ENCODE data around the gene ZNF692. TPM values are rescaled to one million over a fixed set of nuclear protein-coding genes. Genes with fewer than 3 reads are reported as not detected.

ZNF692 gene
- total and polyA plus RNA-seq, 2 of the 13 experiments (the other 11 are each of a cell fraction or from before 2014, with no cell fraction given) = 27.3 to 45.8 TPM

DNA sequence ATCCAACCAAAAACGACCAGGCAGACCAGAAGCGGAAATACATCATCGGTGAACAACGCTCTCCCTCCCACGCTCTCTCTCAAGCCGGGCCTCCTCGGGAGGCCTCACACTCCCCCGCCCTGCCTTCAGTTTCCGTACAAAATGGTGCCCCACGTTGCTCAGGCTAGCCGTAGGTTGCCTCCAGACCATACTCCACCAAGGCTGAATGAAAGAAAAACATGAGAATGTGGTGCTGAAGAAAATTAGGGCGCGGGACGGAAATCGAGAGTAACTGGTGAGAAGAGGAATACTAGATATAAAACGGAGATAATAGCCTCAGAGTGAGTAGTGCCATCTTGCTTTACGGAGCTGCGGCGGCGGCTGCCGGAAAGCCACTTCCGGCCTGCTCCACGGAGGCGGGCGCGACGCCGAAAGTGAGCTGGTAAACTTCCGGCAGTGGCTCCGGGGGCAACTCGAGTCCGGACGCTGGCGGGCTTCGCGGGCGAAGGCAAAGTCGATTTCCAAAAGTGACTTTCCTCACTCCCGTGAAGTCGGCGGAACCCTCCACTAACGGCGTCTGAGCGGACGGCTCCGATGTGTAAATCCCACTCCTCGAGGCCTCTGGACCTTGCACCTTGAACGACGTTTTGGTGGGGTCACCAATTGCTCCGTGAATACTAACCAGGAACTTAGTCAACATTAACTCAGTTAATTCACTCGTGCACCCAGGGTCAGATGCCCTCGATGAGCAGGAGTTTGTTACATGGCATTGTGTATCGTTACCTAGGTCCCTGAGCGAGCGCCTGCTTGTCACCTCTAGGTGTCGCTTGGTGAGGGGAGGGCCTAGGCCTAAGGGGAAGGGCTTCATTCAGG, 32.8 kb downstream of the ZNF692 start, which contains the start of gene SH3BP5L (continued):
- TF ChIP-seq, protein P1, sequence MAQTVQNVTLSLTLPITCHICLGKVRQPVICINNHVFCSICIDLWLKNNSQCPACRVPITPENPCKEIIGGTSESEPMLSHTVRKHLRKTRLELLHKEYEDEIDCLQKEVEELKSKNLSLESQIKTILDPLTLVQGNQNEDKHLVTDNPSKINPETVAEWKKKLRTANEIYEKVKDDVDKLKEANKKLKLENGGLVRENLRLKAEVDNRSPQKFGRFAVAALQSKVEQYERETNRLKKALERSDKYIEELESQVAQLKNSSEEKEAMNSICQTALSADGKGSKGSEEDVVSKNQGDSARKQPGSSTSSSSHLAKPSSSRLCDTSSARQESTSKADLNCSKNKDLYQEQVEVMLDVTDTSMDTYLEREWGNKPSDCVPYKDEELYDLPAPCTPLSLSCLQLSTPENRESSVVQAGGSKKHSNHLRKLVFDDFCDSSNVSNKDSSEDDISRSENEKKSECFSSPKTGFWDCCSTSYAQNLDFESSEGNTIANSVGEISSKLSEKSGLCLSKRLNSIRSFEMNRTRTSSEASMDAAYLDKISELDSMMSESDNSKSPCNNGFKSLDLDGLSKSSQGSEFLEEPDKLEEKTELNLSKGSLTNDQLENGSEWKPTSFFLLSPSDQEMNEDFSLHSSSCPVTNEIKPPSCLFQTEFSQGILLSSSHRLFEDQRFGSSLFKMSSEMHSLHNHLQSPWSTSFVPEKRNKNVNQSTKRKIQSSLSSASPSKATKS (CRISPR knock-in tag; IDR thresholded peaks at IDR 0.05) = peak; percentile 84
- TF ChIP-seq, protein P2, sequence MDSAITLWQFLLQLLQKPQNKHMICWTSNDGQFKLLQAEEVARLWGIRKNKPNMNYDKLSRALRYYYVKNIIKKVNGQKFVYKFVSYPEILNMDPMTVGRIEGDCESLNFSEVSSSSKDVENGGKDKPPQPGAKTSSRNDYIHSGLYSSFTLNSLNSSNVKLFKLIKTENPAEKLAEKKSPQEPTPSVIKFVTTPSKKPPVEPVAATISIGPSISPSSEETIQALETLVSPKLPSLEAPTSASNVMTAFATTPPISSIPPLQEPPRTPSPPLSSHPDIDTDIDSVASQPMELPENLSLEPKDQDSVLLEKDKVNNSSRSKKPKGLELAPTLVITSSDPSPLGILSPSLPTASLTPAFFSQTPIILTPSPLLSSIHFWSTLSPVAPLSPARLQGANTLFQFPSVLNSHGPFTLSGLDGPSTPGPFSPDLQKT (CRISPR knock-in tag; IDR thresholded peaks at IDR 0.05; ENCODE audit: borderline replicate concordance) = no peak
- TF ChIP-seq ZNF232 (CRISPR knock-in tag; IDR thresholded peaks at IDR 0.05; ENCODE audit: borderline replicate concordance) (peak; percentile 71; the same call in 1 of the 2 replicates), ZNF350 (CRISPR knock-in tag; IDR thresholded peaks at IDR 0.05; ENCODE audit: borderline replicate concordance, low read depth) (peak; percentile 92; the same call in 1 of the 2 replicates), ZNF441 (CRISPR knock-in tag; IDR thresholded peaks at IDR 0.05; ENCODE audit: borderline replicate concordance) (no peak; the same call in 1 of the 2 replicates), FOXO1 (CRISPR knock-in tag; IDR thresholded peaks at IDR 0.05) (no peak; the same call in none of the 2 replicates), ZBTB21 (CRISPR knock-in tag; IDR thresholded peaks at IDR 0.05) (peak; percentile 87; the same call in 1 of the 2 replicates), ZNF446 (CRISPR knock-in tag; IDR thresholded peaks at IDR 0.05) (no peak), ZNF781 (CRISPR knock-in tag; IDR thresholded peaks at IDR 0.05; ENCODE audit: borderline replicate concordance, not compliant biosample characterization) (peak; percentile 78), SIX1 (CRISPR knock-in tag; IDR thresholded peaks at IDR 0.05; ENCODE audit: borderline replicate concordance) (peak; percentile 58; the same call in 1 of the 2 replicates), HDAC1 (CRISPR knock-in tag; IDR thresholded peaks at IDR 0.05) (peak; percentile 73), MIER3 (CRISPR knock-in tag; IDR thresholded peaks at IDR 0.05; ENCODE audit: borderline replicate concordance) (no peak)
- TF ChIP-seq, protein P3, sequence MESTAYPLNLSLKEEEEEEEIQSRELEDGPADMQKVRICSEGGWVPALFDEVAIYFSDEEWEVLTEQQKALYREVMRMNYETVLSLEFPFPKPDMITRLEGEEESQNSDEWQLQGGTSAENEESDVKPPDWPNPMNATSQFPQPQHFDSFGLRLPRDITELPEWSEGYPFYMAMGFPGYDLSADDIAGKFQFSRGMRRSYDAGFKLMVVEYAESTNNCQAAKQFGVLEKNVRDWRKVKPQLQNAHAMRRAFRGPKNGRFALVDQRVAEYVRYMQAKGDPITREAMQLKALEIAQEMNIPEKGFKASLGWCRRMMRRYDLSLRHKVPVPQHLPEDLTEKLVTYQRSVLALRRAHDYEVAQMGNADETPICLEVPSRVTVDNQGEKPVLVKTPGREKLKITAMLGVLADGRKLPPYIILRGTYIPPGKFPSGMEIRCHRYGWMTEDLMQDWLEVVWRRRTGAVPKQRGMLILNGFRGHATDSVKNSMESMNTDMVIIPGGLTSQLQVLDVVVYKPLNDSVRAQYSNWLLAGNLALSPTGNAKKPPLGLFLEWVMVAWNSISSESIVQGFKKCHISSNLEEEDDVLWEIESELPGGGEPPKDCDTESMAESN (CRISPR knock-in tag; conservative IDR thresholded peaks at IDR 0.05) = peak; percentile 31; the same call in 1 of the 2 replicates
- TF ChIP-seq, protein P4, sequence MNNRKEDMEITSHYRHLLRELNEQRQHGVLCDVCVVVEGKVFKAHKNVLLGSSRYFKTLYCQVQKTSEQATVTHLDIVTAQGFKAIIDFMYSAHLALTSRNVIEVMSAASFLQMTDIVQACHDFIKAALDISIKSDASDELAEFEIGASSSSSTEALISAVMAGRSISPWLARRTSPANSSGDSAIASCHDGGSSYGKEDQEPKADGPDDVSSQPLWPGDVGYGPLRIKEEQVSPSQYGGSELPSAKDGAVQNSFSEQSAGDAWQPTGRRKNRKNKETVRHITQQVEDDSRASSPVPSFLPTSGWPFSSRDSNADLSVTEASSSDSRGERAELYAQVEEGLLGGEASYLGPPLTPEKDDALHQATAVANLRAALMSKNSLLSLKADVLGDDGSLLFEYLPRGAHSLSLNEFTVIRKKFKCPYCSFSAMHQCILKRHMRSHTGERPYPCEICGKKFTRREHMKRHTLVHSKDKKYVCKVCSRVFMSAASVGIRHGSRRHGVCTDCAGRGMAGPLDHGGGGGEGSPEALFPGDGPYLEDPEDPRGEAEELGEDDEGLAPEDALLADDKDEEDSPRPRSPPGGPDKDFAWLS (CRISPR knock-in tag; IDR thresholded peaks at IDR 0.05; ENCODE audit: borderline replicate concordance) = no peak
- TF ChIP-seq, protein P5, sequence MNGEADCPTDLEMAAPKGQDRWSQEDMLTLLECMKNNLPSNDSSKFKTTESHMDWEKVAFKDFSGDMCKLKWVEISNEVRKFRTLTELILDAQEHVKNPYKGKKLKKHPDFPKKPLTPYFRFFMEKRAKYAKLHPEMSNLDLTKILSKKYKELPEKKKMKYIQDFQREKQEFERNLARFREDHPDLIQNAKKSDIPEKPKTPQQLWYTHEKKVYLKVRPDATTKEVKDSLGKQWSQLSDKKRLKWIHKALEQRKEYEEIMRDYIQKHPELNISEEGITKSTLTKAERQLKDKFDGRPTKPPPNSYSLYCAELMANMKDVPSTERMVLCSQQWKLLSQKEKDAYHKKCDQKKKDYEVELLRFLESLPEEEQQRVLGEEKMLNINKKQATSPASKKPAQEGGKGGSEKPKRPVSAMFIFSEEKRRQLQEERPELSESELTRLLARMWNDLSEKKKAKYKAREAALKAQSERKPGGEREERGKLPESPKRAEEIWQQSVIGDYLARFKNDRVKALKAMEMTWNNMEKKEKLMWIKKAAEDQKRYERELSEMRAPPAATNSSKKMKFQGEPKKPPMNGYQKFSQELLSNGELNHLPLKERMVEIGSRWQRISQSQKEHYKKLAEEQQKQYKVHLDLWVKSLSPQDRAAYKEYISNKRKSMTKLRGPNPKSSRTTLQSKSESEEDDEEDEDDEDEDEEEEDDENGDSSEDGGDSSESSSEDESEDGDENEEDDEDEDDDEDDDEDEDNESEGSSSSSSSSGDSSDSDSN (CRISPR knock-in tag; IDR thresholded peaks at IDR 0.05) = peak; percentile 63
- TF ChIP-seq, protein P6, sequence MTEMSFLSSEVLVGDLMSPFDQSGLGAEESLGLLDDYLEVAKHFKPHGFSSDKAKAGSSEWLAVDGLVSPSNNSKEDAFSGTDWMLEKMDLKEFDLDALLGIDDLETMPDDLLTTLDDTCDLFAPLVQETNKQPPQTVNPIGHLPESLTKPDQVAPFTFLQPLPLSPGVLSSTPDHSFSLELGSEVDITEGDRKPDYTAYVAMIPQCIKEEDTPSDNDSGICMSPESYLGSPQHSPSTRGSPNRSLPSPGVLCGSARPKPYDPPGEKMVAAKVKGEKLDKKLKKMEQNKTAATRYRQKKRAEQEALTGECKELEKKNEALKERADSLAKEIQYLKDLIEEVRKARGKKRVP (CRISPR knock-in tag; IDR thresholded peaks at IDR 0.05) = no peak

Data from HepG2 (cell line).